Mucosa of stomach (tissue), 1 donor: Measurements from ENCODE around the gene EMP3.
"Not testable (repeated sequence)": the region's sequence is repeated elsewhere in the genome, so short reads cannot be mapped to it uniquely, and the experiment has no call there.

ENCODE experiments used
- H3K27me3 ChIP-seq: one replicate; pipeline ENCODE4 v1.7.0; 2013; ENCODE audit warnings: mild to moderate bottlenecking, low read length; ENCODE audit not compliant: control insufficient read depth, insufficient read depth
- H3K36me3 ChIP-seq: one replicate; pipeline ENCODE4 v1.7.0; 2013; ENCODE audit warnings: low read length; ENCODE audit not compliant: control insufficient read depth, insufficient read depth
- H3K4me1 ChIP-seq: one replicate; pipeline ENCODE4 v1.7.0; 2013; ENCODE audit warnings: mild to moderate bottlenecking, low read length; ENCODE audit not compliant: control insufficient read depth, insufficient read depth
- H3K4me3 ChIP-seq: one replicate; pipeline ENCODE4 v1.7.0; 2013; ENCODE audit warnings: low read length
- H3K9ac ChIP-seq: one replicate; pipeline ENCODE4 v1.7.0; 2013; ENCODE audit warnings: mild to moderate bottlenecking, low read length, moderate library complexity
- H3K9me3 ChIP-seq: one replicate; pipeline ENCODE4 v1.7.0; 2013; ENCODE audit warnings: mild to moderate bottlenecking, low read length, moderate library complexity; ENCODE audit not compliant: control insufficient read depth
- donor health status: Pancreatic carcinoma.

EMP3 gene

GRCh38 chr19:48301886-48302599, 23.3 kb upstream of the EMP3 start:
- Histone ChIP-seq H3K9ac (no peak overlapping the region), H3K9me3 (no peaks in the 10 kb centered on the region), H3K36me3 (no peaks in the 10 kb centered on the region), H3K4me1 (no peaks in the 10 kb centered on the region), H3K27me3 (no peaks in the 10 kb centered on the region), H3K4me3 (no peak overlapping the region)

- no peaks in the 10 kb centered on the region for H3K27me3 ChIP-seq
- H3K4me3 ChIP-seq: no peak overlapping the region
- H3K9ac ChIP-seq: no peak overlapping the region
- no peaks in the 10 kb centered on the region for H3K36me3 ChIP-seq
- H3K4me1 ChIP-seq: no peaks in the 10 kb centered on the region
- H3K9me3 ChIP-seq: no peaks in the 10 kb centered on the region
Measured at GRCh38 chr19:48302600-48302959, 22.8 kb upstream of the EMP3 start.

- Histone ChIP-seq H3K4me1 (no peaks in the 10 kb centered on the region), H3K9ac (no peak overlapping the region), H3K27me3 (no peaks in the 10 kb centered on the region), H3K4me3 (no peak overlapping the region), H3K9me3 (no peaks in the 10 kb centered on the region), H3K36me3 (no peaks in the 10 kb centered on the region)
Measured at GRCh38 chr19:48303367-48303766, 22.0 kb upstream of the EMP3 start.

GRCh38 chr19:48303866-48304265, 21.5 kb upstream of the EMP3 start:
- no peak overlapping the region for H3K4me3 ChIP-seq
- H3K9ac ChIP-seq: no peak overlapping the region
- H3K9me3 ChIP-seq: no peaks in the 10 kb centered on the region
- H3K4me1 ChIP-seq: no peaks in the 10 kb centered on the region
- H3K36me3 ChIP-seq: no peaks in the 10 kb centered on the region
- H3K27me3 ChIP-seq: no peaks in the 10 kb centered on the region

- Histone ChIP-seq H3K36me3 (no peaks in the 10 kb centered on the region), H3K4me3 (no peak overlapping the region), H3K9ac (no peak overlapping the region), H3K4me1 (no peaks in the 10 kb centered on the region), H3K27me3 (no peaks in the 10 kb centered on the region), H3K9me3 (no peaks in the 10 kb centered on the region)
Measured at GRCh38 chr19:48308631-48309586, 16.4 kb upstream of the EMP3 start.

GRCh38 chr19:48309731-48310130, 15.6 kb upstream of the EMP3 start:
- not testable (repeated sequence) for H3K36me3 ChIP-seq, H3K9ac ChIP-seq, H3K4me1 ChIP-seq, H3K9me3 ChIP-seq, H3K27me3 ChIP-seq, H3K4me3 ChIP-seq

GRCh38 chr19:48310227-48310626, 15.1 kb upstream of the EMP3 start:
- no peaks in the 10 kb centered on the region for H3K9me3 ChIP-seq
- no peak overlapping the region for H3K4me3 ChIP-seq
- H3K36me3 ChIP-seq: no peaks in the 10 kb centered on the region
- no peak overlapping the region for H3K9ac ChIP-seq
- H3K27me3 ChIP-seq: no peaks in the 10 kb centered on the region
- H3K4me1 ChIP-seq: no peaks in the 10 kb centered on the region

GRCh38 chr19:48311384-48311783, 14.0 kb upstream of the EMP3 start:
- no peaks in the 10 kb centered on the region for H3K9me3 ChIP-seq
- H3K9ac ChIP-seq: no peak overlapping the region
- H3K4me3 ChIP-seq: no peak overlapping the region
- no peaks in the 10 kb centered on the region for H3K36me3 ChIP-seq
- no peaks in the 10 kb centered on the region for H3K4me1 ChIP-seq
- no peaks in the 10 kb centered on the region for H3K27me3 ChIP-seq

GRCh38 chr19:48315712-48316111, 9.6 kb upstream of the EMP3 start:
- Histone ChIP-seq H3K4me1 (peaks cover 11% of the 10 kb centered on the region), H3K4me3 (no peak overlapping the region), H3K36me3 (no peaks in the 10 kb centered on the region), H3K27me3 (no peaks in the 10 kb centered on the region), H3K9me3 (no peaks in the 10 kb centered on the region), H3K9ac (no peak overlapping the region)

- not testable (repeated sequence) for H3K36me3 ChIP-seq, H3K9ac ChIP-seq, H3K9me3 ChIP-seq, H3K4me3 ChIP-seq, H3K27me3 ChIP-seq
- H3K4me1 ChIP-seq: peaks cover 22% of the 10 kb centered on the region
Measured at GRCh38 chr19:48317708-48317960, 7.7 kb upstream of the EMP3 start.

GRCh38 chr19:48318286-48318987, 6.9 kb upstream of the EMP3 start:
- Histone ChIP-seq H3K4me3 (no peak overlapping the region), H3K4me1 (peaks cover 25% of the 10 kb centered on the region), H3K36me3 (no peaks in the 10 kb centered on the region), H3K27me3 (no peaks in the 10 kb centered on the region), H3K9ac (no peak overlapping the region), H3K9me3 (no peaks in the 10 kb centered on the region)
